Esophagus squamous epithelium (tissue), 4 donors: ENCODE data around the gene SLC34A2.

Source experiments
- CTCF ChIP-seq, 6 experiments: fragments of 450-650 bp in 4 of 6; fragments of 200-600 bp in 2 of 6; sonication (generic) in 2 of 6; IDR thresholded peaks; one replicate each; pipeline ENCODE4 v1.5.1; 2016 to 2019; ENCODE audit warnings: antibody characterized with exemption in 6 of 6, mild to moderate bottlenecking in 4 of 6, moderate library complexity in 4 of 6
- POLR2A ChIP-seq, 4 donors: fragments of 450-650 bp; IDR thresholded peaks; one replicate each; pipeline ENCODE4 v1.6.1; 2017; ENCODE audit warnings: antibody characterized with exemption in 4 of 4, mild to moderate bottlenecking in 4 of 4, moderate library complexity in 3 of 4

- no peak for TF ChIP-seq CTCF (IDR thresholded peaks at IDR 0.05)
- no peak for TF ChIP-seq POLR2A (IDR thresholded peaks at IDR 0.05)
Observed at GRCh38 chr4:25667931-25668557, 12.4 kb downstream of the SLC34A2 start.
